SK-N-SH (cell line): ENCODE data around the gene OR2L8. TPM values are rescaled to one million over a fixed set of nuclear protein-coding genes. Genes with fewer than 3 reads are reported as not detected.
"Not testable (repeated sequence)": the region's sequence is repeated elsewhere in the genome, so short reads cannot be mapped to it uniquely, and the experiment has no call there.

ENCODE experiments used
- CTCF ChIA-PET: fragments of 300-600, 350-600 bp; formaldehyde crosslinking; extraction: SDS; loops from one replicate; lab custom pipeline; 2021; lab: Yijun Ruan, JAX
- POLR2A ChIA-PET: fragments of 350-600 bp; sonication (Branson Sonifier 250); formaldehyde crosslinking; extraction: SDS; loops from one replicate; lab custom pipeline; 2020; ENCODE audit warnings: antibody characterized with exemption, inconsistent platforms; lab: Yijun Ruan, JAX
- DNase-seq: peaks from one replicate; pipeline ENCODE4 v3.0.0; 2012
- H2AFZ ChIP-seq: fragments of 200-600 bp; sonication (generic); 2 replicates; pipeline ENCODE4 v1.8.1; 2016; ENCODE audit warnings: antibody characterized with exemption, mild to moderate bottlenecking, low read depth
- H3F3A ChIP-seq: fragments of 200-600 bp; sonication (generic); replicated peaks from 2 replicates; pipeline ENCODE3; 2016; ENCODE audit warnings: antibody characterized with exemption, mild to moderate bottlenecking; ENCODE audit not compliant: insufficient read depth
- H3K27ac ChIP-seq, 2 experiments: fragments of 200-500 bp in 1 of 2; fragments of 200-600 bp in 1 of 2; sonication (Bioruptor generic) in 1 of 2; sonication (generic), shearing (Covaris generic) in 1 of 2; 2 replicates each; pipeline versions ENCODE4 v1.5.1 to v1.6.1; 2014 to 2016; ENCODE audit warnings: low read depth in 2 of 2, inconsistent platforms in 1 of 2, low read length in 1 of 2, mild to moderate bottlenecking in 1 of 2, mixed read lengths in 1 of 2
- H3K27me3 ChIP-seq: fragments of 200-600 bp; sonication (generic), shearing (Covaris generic); 2 replicates; pipeline ENCODE4 v1.6.1; 2016; ENCODE audit warnings: mixed run types; ENCODE audit not compliant: insufficient read depth
- H3K36me3 ChIP-seq, 2 experiments: fragments of 200-500 bp in 1 of 2; fragments of 200-600 bp in 1 of 2; sonication (Bioruptor generic) in 1 of 2; sonication (generic) in 1 of 2; replicated peaks in 1 of 2; 2 replicates each; pipeline versions ENCODE3 to v1.5.1; 2014 to 2016; ENCODE audit warnings: low read length in 1 of 2, mild to moderate bottlenecking in 1 of 2; ENCODE audit not compliant: insufficient read depth in 2 of 2, control insufficient read depth in 1 of 2
- H3K4me1 ChIP-seq, 2 experiments: fragments of 200-500 bp in 1 of 2; fragments of 200-600 bp in 1 of 2; sonication (Bioruptor generic) in 1 of 2; sonication (generic), shearing (Covaris generic) in 1 of 2; 2 replicates each; pipeline versions ENCODE4 v1.5.1 to v1.6.1; 2014 to 2016; ENCODE audit warnings: low read depth in 1 of 2, low read length in 1 of 2, mixed run types in 1 of 2; ENCODE audit not compliant: insufficient read depth in 2 of 2, control insufficient read depth in 1 of 2
- H3K4me2 ChIP-seq: fragments of 200-600 bp; sonication (generic), shearing (Covaris generic); 2 replicates; pipeline ENCODE4 v1.6.1; 2017; ENCODE audit warnings: mixed run types
- H3K4me3 ChIP-seq, 2 experiments: fragments of 200-500 bp in 1 of 2; fragments of 200-600 bp in 1 of 2; sonication (Bioruptor generic) in 1 of 2; sonication (generic), shearing (Covaris generic) in 1 of 2; 2 replicates each; pipeline versions ENCODE4 v1.5.1 to v1.8.1; 2014 to 2016; ENCODE audit warnings: low read depth in 2 of 2, inconsistent platforms in 1 of 2, low read length in 1 of 2, mild to moderate bottlenecking in 1 of 2, mixed read lengths in 1 of 2, moderate library complexity in 1 of 2
- H3K79me2 ChIP-seq: fragments of 200-600 bp; sonication (generic); 2 replicates; pipeline ENCODE4 v1.8.1; 2017; ENCODE audit warnings: mild to moderate bottlenecking; ENCODE audit not compliant: insufficient read depth
- H3K9ac ChIP-seq: fragments of 200-600 bp; sonication (generic); 2 replicates; pipeline ENCODE4 v1.6.1; 2017; ENCODE audit warnings: mixed run types
- H3K9me2 ChIP-seq: fragments of 200-600 bp; sonication (generic); 2 replicates; pipeline ENCODE4 v1.6.1; 2017; ENCODE audit warnings: mixed run types
- H3K9me3 ChIP-seq: fragments of 200-600 bp; sonication (generic); 2 replicates; pipeline ENCODE4 v1.6.1; 2017; ENCODE audit warnings: mixed run types, mild to moderate bottlenecking, moderate library complexity
- H4K20me1 ChIP-seq: fragments of 200-600 bp; sonication (generic); 2 replicates; pipeline ENCODE4 v1.6.1; 2017; ENCODE audit warnings: mild to moderate bottlenecking, mixed run types; ENCODE audit not compliant: insufficient read depth
- CTCF ChIP-seq: fragments of 200-600 bp; sonication (generic); IDR thresholded peaks from 2 replicates; pipeline ENCODE4 v1.6.1; 2017; ENCODE audit warnings: antibody characterized with exemption, mild to moderate bottlenecking, moderate library complexity
- ELF1 ChIP-seq: IDR thresholded peaks from 2 replicates; pipeline ENCODE4 v1.4.0; 2012
- FOXJ3 ChIP-seq: sonication (generic); formaldehyde crosslinking; IDR thresholded peaks from 2 replicates; pipeline ENCODE4 v1.5.1; 2020; ENCODE audit warnings: mild to moderate bottlenecking, missing genetic modification reagents
- JUND ChIP-seq: IDR thresholded peaks from 2 replicates; pipeline ENCODE4 v1.4.0; 2012
- MAX ChIP-seq: IDR thresholded peaks from 2 replicates; pipeline ENCODE4 v1.4.0; 2012; ENCODE audit warnings: low read depth
- NRF1 ChIP-seq: IDR thresholded peaks from 2 replicates; pipeline ENCODE4 v1.6.1; 2012; ENCODE audit warnings: low read depth, mild to moderate bottlenecking, low read length
- RAD21 ChIP-seq: IDR thresholded peaks from 2 replicates; pipeline ENCODE4 v1.6.1; 2012; ENCODE audit warnings: mild to moderate bottlenecking, low read length
- RCOR1 ChIP-seq: fragments of 150-350 bp; IDR thresholded peaks from 2 replicates; pipeline ENCODE4 v1.6.1; 2017; ENCODE audit warnings: antibody characterized with exemption, low read length
- SIN3A ChIP-seq: IDR thresholded peaks from 2 replicates; pipeline ENCODE4 v1.6.1; 2012; ENCODE audit warnings: low read depth, mild to moderate bottlenecking, low read length, moderate library complexity, borderline replicate concordance
- SMC3 ChIP-seq: IDR thresholded peaks from 2 replicates; pipeline ENCODE4 v1.6.1; 2012; ENCODE audit warnings: low read depth, low read length, improper control_type of control experiment
- TAF1 ChIP-seq: IDR thresholded peaks from 2 replicates; pipeline ENCODE4 v1.6.1; 2012; ENCODE audit warnings: low read depth, mild to moderate bottlenecking, low read length, moderate library complexity, borderline replicate concordance
- USF2 ChIP-seq: fragments of 150-350 bp; IDR thresholded peaks from 2 replicates; pipeline ENCODE4 v1.6.1; 2017; ENCODE audit warnings: antibody characterized with exemption, low read length, low read depth, borderline replicate concordance
- WGBS: methylation state at CpG from one replicate; pipeline ENCODE4 v1.1.6; 2017; ENCODE audit warnings: low lambda C conversion rate; 5-methylcytosine and 5-hydroxymethylcytosine counted together
- polyA plus RNA-seq, 3 experiments: library from polyadenylated mRNA; depleted of rRNA; stranded (reverse); fragments of >200 nt; gene quantifications; 2 replicates each; pipeline ENCODE4 v1.2.3, GENCODE V29; 2012
- TF ChIP-seq, protein P1 (sequence below): IDR thresholded peaks from 2 replicates; pipeline ENCODE4; 2012

Gene OR2L8
- polyA plus RNA-seq, 1 of the 3 experiments (the other 2 are of a cell fraction): not detected

- H3K4me3 ChIP-seq: peak overlapping the region in 1 of 2 experiments; percentile 62; a peak in 1 of 4 replicates
Measured at GRCh38 chr1:247936415-247936814, 12.2 kb upstream of the OR2L8 start.

DNA sequence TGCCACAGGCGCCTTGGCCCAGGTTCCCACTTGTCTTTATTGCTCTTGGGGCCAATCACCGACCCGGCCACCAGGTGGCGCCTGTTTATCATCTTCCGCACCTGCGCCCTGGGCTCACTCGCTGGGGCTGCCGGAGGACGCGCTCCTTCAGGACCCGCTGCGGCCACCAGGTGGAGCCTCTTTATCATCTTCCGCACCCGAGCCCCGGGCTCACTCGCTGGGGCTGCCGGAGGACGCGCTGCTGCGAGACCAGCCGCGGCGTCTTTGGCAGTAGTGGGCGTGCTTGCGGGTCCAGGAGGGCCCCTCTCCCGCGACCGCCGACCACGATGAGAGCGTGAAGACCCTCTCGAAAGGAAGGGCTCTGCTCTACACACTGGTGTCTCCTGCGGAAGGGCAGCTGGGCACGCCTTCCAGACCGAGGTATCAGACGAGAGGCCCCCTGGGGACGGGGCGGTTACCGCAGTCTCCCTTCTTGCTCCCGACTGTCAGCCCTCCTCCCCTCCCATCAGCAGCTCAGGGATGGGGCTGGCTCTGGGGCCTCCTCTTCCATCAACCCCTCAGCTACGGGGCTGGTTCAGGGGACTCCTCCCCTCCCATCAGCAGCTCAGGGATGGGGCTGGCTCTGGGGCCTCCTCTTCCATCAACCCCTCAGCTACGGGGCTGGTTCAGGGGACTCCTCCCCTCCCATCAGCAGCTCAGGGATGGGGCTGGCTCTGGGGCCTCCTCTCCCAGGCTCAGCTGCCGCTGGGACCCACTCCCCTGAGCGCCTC lies 11.5 kb upstream of the OR2L8 start:
- H3K4me1 ChIP-seq, H3K36me3 ChIP-seq, H4K20me1 ChIP-seq, H3F3A ChIP-seq, H3K27ac ChIP-seq, H3K79me2 ChIP-seq, H3K9me2 ChIP-seq, H3K9me3 ChIP-seq, POLR2A ChIA-PET, H3K27me3 ChIP-seq: not testable (repeated sequence)
- peak overlapping the region; percentile 81; the same call in 1 of the 2 replicates for H2AFZ ChIP-seq
- peak; percentile 84 for DNase-seq
- H3K4me2 ChIP-seq: peak overlapping the region; percentile 72
- H3K9ac ChIP-seq: peak overlapping the region; percentile 35; the same call in 1 of the 2 replicates
- TF ChIP-seq CTCF (peak; percentile 86), NRF1 (peak; percentile 34; the same call in 1 of the 2 replicates), SMC3 (peak; percentile 53), RAD21 (peak; percentile 57), ELF1 (0 out of 2 replicates have a peak, but pooled peaks have one; percentile 17), MAX (0 out of 2 replicates have a peak, but pooled peaks have one; percentile 13)
- WGBS: 13% methylated on average over 27 of the region's 44 CpGs
- H3K4me3 ChIP-seq: peak overlapping the region; percentile 49 to 62
- CTCF ChIA-PET: interaction anchor here (0.7 to 1.7 kb wide), 6 partner anchors 10 to 16 kb away, joined by 3 to 4 read pairs (median 3); partner anchors contain the start of gene OR2AJ1

More at GRCh38 chr1:247936415-247936814, 12.2 kb upstream of the OR2L8 start:
- no peaks in the 10 kb centered on the region for H3K9me2 ChIP-seq
- H2AFZ ChIP-seq: no peak overlapping the region
- POLR2A ChIA-PET: no interaction called here
- H3K79me2 ChIP-seq: no peaks in the 10 kb centered on the region
- DNase-seq: no peak
- no peaks in the 10 kb centered on the region for H3K9me3 ChIP-seq
- no peaks in the 10 kb centered on the region for H3F3A ChIP-seq
- CTCF ChIA-PET: interaction anchor here (0.8 to 1.7 kb wide), 3 partner anchors 9 to 36 kb away, joined by 4 read pairs; partner anchors contain the start of gene OR2AJ1
- H3K4me1 ChIP-seq: peaks cover 0 to 2% of the 10 kb centered on the region in 2 experiments; a peak in 1 of 4 replicates
- H3K27me3 ChIP-seq: peaks cover 6% of the 10 kb centered on the region; the same call in 1 of the 2 replicates
- H3K27ac ChIP-seq: no peak overlapping the region
- H3K36me3 ChIP-seq: no peaks in the 10 kb centered on the region
- no peak overlapping the region for H3K4me2 ChIP-seq
- WGBS: 48% methylated on average over 17 of the region's 18 CpGs
- no peak overlapping the region for H3K9ac ChIP-seq
- no peaks in the 10 kb centered on the region for H4K20me1 ChIP-seq
- TF ChIP-seq JUND: no peak
- no peak for TF ChIP-seq RCOR1
- TF ChIP-seq SIN3A: no peak
- TF ChIP-seq, protein P1, sequence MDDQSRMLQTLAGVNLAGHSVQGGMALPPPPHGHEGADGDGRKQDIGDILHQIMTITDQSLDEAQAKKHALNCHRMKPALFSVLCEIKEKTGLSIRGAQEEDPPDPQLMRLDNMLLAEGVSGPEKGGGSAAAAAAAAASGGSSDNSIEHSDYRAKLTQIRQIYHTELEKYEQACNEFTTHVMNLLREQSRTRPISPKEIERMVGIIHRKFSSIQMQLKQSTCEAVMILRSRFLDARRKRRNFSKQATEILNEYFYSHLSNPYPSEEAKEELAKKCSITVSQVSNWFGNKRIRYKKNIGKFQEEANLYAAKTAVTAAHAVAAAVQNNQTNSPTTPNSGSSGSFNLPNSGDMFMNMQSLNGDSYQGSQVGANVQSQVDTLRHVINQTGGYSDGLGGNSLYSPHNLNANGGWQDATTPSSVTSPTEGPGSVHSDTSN: no peak
- no peak for TF ChIP-seq FOXJ3 (CRISPR knock-in tag)
- no peak for TF ChIP-seq TAF1
- TF ChIP-seq USF2: no peak
